ENCODE results near the gene APOH.

GRCh38 chr17:66272811-66273585 lies 43.8 kb upstream of the APOH start:
- TF ChIP-seq POLR2A (IDR thresholded peaks at IDR 0.05) (no peak), CTCF (IDR thresholded peaks at IDR 0.05) (no peak)
